HG03575 (cell line): Measurements from ENCODE around the gene IL17REL.

Experiments
- ATAC-seq: cut with Tn5 transposase; IDR thresholded peaks from one replicate; pipeline ENCODE4 v1.9.1; 2021; ENCODE audit not compliant: unreplicated experiment, insufficient number of reproducible peaks, low FRiP score; ENCODE audit errors: extremely low read depth

IL17REL gene

DNA sequence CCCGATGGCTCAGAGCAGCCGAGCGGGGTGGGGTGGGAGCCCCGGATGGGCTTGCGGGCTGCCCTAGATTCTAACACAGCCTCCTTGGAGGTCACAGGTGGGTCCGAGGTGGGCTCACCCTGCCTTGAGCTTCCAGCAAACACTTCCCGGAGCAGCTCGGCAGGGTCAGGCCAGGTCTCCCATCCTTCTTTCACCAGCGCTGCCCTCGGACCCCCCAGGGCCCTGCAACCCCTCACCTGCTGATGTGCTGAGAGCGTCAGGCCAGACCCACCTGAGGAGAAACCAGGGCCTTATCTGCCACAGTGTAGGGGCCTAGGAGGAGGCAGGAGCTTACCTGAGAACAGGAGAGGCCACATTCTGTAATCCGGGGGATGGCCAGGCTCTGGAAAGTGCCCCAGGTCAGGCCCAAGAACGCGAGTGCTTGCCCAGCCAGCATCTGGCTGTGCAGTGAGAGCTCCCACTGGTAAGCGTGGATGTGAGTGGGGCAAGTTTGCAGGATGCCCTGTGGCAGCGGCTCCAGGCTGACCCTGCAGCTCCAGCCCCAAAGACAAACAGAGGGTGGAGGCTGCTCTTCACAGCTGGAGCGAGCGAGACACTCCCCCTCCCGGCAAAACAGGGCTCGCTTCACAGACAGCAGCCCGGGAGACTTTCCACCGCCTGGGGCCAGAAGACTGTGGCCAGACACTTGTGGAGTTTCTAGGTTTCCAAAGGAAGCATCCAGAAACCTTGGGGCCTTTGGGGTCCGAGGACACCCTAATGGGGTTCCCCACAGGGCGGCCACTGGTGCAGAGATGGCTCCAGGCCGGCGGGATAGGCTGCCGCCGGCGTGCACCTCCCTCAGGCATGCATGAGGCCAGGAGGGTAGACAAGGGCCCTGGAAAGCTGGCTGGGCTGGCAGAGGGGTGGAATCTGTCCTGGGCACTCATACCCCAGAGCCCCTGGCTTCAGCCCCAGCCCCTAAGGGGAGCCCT lies at the start of gene IL17REL:
Gene IL17REL, minus strand, starts transcription at position 555 of the 971 bp plus-strand sequence. Its CDS starts 119 bp downstream, at position 436.
- no peak for ATAC-seq

DNA sequence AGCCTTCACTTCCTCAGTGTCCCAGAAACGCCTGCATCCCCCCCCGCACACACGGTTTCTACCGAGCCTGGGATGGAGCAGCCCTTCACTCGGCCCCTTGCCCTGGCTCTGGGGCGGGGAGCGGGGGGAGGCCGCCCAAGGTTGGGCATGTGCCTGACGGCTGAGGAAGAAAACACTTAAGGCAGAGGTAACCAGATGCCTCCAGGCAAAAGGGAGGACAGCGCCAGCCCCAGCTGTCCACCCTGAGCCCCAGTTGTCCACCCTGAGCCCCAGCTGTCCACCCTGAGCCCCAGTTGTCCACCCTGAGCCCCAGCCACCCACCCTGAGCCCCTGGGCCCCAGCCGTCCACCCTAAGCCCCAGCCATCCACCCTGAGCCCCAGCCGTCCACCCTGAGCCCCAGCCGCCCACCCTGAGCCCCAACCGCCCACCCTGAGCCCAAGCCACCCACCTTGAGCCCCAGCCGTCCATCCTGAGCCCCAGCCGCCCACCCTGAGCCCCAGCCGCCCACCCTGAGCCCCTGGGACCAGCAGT lies 49.3 kb upstream of the IL17REL start:
- ATAC-seq, result no peak

DNA sequence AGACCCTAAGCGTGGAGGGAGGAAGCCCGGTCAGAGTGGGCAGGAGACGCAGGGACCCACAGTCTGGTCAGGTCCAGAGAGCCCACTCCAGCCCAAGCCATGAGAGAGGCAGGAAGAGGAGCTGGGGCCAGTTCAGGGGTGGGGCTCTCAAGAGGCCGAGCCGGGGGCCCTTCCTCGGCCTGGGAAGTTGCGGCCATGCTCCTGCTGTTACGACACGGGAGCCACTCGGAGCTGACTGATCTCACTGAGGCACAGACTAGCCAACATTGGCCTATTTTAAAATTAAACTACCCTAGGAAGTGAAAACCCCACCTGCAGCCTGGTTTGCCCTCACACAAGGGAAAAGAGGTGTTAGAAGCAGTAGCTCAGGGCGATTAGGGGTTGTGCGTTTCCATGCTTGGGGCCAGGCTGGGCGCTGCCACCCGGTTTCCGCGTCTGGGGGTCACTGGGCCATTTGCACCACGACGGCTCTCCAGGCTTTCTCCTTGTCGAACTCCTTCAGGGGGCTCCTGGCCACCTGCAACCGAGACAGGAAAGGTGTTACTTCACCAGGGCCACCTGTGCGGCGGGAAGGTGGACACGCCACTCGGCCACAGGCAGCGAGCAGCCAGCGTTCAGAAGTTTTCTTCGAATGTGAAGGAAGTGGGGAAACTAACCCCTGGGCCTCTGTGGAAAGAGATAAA lies 48.7 kb upstream of the IL17REL start:
- no peak for ATAC-seq

DNA sequence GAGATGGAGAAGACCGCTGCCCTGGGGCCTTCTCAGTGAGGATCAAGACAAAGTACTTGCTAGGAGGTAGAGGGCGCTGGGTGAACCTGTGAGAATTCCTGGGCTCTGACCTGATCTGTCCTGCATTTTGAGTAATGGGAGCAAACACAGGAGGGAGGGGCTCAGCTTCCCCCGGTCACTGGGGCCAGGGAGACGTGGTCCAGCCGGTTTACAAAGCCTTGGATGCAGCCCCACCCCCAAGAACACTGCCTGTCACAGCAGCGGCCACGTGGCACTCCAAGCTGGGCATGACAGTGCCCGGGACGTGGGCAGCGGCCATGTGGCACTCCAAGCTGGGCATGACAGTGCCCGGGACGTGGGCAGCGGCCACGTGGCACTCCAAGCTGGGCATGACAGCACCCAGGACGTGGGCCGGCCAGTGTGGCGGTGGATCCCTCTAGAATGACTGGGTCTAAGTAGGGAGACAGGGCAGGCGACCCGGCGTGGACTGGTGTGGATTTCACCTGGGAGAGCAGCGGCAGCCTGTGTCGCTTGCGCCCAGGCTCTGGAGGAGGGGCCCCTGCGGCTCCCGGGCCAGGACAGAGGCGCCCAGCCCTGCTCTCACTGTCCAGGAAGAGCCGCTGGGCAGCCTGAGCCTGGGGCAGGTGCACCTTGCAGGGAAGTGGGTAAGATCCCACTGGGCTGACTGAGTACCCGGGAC lies 48.0 kb upstream of the IL17REL start:
- no peak for ATAC-seq

DNA sequence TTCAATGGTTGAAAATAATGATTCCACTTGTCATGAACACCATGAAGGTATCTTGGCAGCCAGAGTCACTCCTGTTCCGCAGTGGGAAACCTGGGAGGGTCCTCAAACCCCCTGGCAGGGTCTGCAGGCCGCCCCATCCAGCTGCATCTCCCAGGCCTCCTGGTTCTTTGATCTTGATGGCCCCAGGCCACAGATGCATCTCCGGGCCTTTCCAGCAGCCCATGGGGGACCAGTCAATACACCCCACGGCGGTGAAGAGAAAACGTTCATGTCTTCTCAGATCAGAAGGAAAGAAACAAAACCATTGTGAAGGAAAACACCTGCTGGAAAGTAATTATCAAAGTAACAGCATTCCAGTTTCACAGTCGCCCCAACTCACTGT lies 47.3 kb upstream of the IL17REL start:
- ATAC-seq, result no peak

DNA sequence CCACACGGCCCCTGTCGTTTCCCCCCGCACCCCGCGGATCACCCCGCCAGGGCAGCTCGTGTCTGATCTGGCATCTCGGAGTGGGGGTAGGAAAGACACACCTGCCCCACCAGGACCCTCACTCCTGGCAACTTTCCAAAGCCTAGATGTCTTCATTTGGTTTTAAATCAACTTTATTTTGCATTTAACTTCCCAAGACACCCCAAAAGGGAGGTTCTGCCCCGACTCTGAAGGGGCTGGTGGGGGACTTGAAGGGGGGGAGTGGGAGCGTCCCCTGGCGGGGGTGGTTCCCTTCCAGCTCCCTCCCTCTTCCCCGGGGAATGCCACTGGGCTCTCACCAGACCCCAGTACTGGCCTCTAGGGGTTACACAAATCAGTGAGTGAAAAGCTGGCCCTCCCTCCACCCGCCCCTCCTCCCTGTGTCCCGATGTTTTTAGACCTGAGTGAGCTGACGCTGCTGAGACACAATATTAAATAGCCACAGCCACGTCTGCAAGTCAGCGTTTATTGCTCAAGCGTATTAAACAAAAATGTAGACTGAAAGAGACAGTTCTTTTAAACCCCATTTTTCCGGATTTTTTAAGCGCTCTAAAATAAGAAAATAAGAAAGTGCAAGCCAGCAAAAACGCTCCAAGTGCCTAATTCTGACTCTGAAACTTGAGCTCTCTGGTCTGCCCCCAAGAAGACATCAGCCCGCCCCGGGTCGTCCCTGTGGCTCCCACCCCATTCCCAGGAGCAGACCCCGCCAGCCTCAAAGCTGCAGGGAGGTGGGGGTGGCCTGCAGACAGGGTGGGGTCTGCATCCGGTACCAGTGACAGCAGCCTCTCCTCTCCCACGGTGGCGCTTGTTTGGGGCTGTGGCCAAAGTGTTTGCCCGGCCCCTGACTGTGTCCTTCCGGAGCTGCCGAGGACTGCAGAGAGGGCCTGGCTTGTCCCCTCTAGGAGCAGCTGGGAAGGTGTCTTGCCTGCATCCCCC lies 46.6 kb upstream of the IL17REL start:
- ATAC-seq, result no peak

DNA sequence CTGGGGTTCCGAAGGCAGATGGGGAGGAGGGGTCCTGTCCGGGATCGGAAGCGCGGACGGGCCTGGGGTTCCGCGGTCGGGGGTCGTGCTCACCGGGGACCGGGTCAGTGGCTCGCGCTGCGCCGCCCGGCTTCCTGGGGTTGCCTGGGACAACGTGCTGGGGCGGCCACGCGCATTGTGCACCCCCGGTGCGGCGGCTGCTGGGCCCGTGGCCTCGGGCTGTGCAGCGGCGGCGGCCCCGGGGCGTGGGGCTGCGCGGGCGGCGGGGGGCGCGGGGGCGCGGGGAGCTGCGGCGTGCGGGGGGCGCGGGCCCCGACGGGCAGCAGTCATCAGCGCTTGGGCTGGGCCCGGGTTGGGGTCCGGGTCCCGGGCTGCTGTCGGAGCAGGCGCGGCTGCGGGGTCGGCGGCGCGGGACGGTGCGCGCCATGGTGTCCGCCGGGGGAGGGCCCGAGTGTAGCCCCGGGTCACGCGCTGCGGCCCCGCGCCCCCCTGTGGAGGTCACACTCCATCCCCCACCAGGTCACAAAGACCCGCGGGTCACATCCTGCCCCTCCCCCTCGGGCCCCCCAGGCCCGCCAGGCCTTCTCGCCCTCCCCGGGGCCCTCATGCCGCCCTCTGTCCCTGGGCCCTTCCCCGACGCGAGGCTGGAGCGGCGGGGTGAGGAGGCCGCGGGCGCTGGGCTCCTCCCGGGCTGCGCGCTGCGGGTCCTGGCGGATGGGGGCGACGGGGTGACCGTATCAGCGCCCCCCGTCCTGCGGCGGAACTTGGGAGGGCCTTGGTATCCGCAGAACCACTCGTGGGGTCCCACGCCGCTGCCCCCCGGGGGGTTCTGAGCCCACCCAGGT lies 45.7 kb upstream of the IL17REL start, which contains the start of gene TTLL8:
Gene TTLL8, minus strand, starts transcription at position 238 of the 845 bp plus-strand sequence.
- no peak for ATAC-seq

DNA sequence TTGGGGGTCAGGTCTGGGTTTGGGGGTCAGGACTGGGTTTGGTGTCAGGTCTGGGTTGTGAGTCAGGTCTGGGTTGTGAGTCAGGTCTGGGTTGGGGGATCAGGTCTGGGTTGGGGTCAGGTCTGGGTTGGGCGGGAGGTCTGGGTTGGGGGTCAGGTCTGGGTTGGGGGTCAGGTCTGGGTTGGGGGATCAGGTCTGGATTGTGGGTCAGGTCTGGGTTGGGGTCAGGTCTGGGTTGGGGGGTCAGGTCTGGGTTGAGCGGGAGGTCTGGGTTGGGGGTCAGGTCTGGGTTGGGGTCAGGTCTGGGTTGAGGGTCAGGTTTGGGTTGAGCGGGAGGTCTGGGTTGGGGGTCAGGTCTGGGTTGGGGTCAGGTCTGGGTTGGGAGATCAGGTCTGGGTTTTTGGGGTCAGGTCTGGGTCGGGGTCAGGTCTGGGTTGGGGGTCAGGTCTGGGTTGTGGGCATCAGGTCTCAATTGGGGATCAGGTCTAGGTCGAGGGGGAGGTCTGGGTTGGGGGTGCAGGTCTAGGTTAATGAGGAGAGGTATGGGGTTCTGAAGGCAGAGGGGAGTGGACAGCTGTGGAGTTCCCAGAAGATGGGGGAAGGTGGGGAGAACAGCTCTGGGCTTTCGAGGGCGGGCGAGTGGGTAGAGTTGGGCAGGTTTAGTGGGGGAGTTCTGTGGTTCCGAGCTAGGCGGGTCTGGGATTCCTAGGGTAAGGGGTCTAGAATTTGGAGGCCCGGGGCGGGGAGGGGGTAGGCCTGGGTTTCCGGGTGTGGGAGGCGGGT lies 44.9 kb upstream of the IL17REL start:
- ATAC-seq, result no peak

DNA sequence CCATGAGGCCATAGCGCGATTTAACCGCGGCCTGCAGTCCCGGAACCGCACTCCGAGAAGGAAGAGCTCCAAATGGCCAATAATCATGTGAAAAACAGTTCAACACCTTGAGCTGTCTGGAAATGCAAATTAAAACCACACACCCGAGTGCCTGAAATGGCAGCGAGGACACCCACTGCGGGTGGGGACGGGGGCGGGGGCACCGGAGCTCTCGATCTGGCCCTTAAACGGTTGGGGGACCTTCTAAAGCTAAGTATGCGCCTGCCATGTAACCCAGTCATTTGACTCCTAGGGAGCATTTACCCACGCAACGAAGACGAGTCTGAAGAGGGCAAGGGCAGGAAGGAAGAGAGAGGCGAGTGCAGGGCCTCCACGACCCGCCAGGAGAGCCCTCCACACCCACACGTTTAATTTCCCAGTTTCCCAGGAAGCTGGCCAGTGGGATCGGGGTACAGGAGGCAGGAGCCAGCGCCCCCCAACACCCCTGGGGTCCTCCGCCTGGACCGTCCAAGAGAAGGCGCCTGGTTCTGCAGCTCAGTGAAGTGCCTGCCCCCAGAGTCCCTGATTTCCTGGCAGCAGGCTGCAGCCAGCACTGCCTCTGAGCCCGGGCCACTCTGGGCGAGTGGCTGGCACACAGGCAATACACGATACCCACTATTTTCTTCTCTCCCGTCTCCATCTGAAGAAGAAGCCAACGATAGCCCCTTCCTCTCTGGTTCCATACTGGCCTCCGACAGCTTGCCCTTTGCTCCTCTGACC lies 43.8 kb upstream of the IL17REL start:
- no peak for ATAC-seq

DNA sequence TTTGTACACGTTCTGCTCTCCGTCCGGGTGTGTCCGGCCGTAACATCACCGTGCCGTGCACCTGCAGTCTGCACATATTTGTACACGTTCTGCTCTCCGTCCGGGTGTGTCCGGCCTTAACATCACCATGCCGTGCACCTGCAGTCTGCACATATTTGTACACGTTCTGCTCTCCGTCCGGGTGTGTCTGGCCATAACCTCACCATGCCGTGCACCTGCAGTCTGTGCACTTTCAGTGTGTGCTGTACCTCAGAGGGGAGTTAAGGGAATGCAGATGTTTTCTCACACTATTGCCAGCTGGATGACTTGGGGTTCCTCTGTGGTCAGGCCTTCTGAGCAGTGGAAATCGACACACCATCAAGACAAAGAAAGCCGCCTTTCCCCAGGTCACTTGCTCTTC lies 41.3 kb upstream of the IL17REL start:
- ATAC-seq, result no peak

DNA sequence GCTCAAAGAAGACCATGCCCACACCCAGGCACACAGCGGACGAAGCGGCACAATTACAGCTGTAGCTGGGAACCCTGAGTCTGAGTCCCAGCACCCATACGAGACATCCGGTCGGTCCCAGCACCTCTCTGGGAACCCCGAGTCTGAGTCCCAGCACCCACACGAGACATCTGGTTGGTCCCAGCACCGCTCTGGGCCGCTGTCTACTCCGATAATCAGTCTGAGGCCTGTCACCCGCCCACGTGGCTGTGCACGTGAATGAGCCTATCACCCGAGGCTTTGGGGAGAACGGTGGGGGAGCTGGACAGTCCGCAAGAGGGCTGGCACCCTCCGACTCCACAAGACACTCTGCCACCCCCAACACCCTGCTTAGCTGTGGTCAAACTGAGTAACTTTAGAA lies 39.4 kb upstream of the IL17REL start:
- no peak for ATAC-seq

DNA sequence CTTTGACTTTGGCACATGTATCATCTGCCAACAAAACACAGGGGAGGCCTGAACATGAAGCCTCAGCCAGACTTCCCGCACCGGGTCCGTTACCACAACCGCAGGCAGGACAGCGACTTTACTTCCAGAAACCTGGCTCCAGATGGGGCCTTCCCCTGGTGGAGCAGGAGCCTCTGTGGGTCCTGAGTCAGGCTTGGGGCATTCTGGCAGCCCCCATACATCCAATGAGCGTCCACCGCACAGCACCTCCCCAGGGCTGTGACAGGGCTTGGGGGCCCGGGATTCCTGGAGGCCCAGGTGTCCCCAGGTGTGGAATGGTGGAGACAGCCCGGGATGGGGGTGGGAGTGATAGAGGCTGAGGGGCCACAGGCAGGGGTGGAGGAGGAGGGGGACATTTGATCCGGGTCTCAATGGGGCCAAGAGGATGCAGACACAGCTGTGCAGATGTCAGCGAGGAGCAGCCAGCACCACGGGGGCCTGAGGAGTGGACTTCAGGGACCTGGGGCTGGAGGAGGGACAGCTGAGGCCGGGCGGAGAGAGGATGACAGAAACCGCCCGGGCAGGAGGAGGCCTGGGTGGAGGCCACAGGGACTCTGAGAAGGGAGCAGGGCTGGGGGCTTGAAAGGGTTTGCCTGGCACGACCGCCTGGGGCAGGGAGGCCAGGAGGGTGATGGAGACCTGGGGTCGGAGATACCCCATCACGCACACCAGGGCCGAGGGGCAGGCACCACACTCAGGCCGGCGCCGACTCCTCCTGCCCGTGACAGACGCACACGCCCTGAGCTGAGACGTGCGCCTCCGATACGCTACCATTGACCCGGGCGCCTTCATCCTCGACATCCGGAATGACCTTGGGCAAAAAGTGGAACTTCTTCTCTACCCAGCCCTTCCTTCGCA lies 37.0 kb upstream of the IL17REL start:
- no peak for ATAC-seq

DNA sequence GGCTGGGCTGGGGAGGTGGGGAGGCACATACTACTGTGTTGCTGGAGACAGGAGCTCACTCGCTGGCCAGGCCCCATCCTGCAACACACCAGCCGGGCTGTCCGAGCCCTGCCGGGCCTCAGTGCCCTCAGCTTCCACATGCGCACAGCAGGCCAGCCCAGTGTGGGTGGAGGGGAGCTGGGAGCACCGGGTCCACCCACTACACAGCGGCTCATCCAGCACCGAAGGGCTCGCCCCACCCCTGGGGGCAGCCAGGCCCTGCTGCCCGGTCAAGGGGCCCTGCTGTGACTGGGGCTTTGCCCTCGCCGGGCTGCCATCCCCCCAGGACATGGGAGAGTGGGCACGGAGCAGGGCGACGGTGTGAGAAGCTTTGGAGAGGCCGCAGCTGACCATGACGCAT lies 36.3 kb upstream of the IL17REL start:
- ATAC-seq, result no peak

DNA sequence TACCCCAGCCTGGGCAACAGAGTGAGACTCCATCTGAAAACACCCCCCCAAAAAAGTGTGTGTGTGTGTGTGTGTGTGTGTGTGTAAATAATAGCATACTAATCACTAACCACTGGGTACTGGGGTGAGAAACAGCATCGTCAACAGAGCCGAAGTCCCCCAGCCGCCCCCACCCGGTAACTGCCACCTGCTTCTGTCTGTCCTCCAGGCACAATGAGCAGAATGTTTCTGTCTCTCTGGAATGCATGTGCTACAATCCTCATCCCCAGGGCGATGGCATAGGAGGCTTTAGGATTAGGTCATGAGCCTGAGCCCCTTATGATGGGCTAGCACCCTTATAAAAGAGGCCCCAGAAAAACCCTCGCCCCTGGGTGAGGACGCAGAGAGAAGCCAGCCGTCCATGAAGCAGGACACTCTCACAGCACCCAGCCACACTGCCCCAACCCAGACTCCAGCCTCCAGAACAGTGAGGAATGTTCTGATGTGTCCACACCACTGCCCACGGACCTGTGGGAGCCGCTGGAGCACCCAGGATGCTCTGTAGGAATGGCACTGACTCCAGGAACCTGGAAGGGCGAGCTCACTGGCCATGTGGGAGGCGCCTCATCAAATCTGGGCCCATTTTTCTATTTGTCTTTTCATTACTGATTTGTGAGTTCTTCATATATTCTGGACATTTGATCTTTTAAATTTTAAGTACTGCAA lies 35.6 kb upstream of the IL17REL start:
- no peak for ATAC-seq

DNA sequence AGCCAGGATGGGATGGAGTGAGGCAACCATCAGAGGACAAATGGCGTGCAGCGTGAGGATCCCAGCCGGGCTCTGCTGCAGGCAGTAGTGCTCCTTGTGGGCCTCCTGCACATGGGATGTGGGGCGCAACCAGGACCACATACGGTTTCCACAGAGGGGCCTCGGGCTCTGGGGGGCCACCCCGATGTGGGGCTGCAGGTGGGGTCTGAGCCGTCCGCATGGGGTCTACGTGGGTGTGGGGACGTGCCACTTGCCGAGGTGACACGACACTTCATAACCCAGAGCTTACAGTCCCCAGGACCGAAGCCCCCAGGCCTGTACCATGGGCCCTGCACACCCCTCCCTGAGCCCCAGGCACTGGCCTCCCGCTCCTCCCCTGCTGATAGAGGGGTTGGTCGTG lies 34.8 kb upstream of the IL17REL start:
- ATAC-seq, result no peak
